ENCODE measurements around the gene PSMD12. TPM values are rescaled to one million over a fixed set of nuclear protein-coding genes. Genes with fewer than 3 reads are reported as not detected.

PSMD12 gene
- total RNA-seq, 1 experiment from 2014 or later: 79.2 TPM

DNA sequence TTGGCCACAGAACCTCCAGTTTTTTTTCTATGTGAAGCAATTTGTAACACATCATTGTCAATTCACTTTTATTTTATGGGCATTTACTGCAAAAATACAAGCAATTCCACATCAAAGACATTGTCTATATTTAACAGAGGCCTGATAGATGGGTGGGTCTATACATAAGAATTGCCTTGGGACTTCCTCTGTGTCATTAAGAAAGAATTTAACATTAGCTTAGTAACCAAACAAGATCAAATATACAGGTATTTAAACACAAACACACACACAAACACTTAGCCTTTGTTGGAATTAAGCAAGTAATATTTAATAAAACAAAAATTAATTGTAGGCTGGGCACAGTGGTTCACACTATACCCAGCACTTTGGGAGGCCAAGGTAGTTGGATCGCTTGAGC, 6.4 kb upstream of the PSMD12 start:
- H3K4me3 Mint-ChIP-seq (ENCODE audit: low read depth, unreplicated experiment): no peak overlapping the region
- H3K36me3 Mint-ChIP-seq (ENCODE audit: insufficient read depth, unreplicated experiment): peaks cover 13% of the 10 kb centered on the region
- no peaks in the 10 kb centered on the region for H3K27me3 Mint-ChIP-seq (ENCODE audit: unreplicated experiment)
- no peak for DNase-seq
- CTCF ChIA-PET: interaction anchor here (0.7 kb wide), 1 partner anchor 48 kb away, joined by 4 read pairs; no protein-coding TSS in a partner anchor
- H3K27ac Mint-ChIP-seq (ENCODE audit: unreplicated experiment): no peak overlapping the region
- no TSS peak for BruUV-seq (replicated peaks)
- H3K9me3 Mint-ChIP-seq (ENCODE audit: low read depth, unreplicated experiment): no peaks in the 10 kb centered on the region
- intact Hi-C loops (cut with micrococcal nuclease; ENCODE audit: unreplicated experiment): no loop called here
- peaks cover 11% of the 10 kb centered on the region for H3K4me1 Mint-ChIP-seq (ENCODE audit: low read depth, unreplicated experiment)
- TF ChIP-seq CTCF (IDR thresholded peaks at IDR 0.05; ENCODE audit: unreplicated experiment): no peak

- Mint-ChIP-seq H3K4me1 (ENCODE audit: low read depth, unreplicated experiment) (peaks cover 6% of the 10 kb centered on the region), H3K27ac (ENCODE audit: unreplicated experiment) (no peak overlapping the region)
- no peak for TF ChIP-seq CTCF (IDR thresholded peaks at IDR 0.05; ENCODE audit: unreplicated experiment)
These were observed 3.3 kb upstream of the PSMD12 start for GRCh38 chr17:67369676-67370075.

DNA sequence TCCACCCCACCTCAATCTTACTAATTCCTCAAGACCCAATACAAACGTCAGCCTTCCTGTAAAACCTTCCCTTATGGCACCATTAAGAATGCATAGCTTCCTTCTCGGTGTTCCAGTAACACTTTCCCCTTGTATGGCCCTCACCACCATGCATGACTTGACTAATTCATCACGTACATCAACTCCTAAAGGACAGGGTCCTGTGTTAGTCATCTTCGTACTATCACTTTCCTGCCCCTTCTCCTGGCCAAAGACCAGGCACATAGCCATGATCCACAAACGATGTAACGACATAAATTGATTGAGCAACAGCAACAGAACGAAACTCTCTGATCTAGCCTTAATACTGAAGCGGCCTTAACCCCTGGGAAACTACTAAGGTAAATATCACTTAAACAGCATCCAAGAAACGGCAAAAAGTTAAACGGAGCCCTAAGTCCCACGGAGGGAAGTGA, 612 bp downstream of the PSMD12 start:
- Mint-ChIP-seq H3K9me3 (ENCODE audit: low read depth, unreplicated experiment) (no peaks in the 10 kb centered on the region), H3K27ac (ENCODE audit: unreplicated experiment) (peak overlapping the region; percentile 89), H3K4me1 (ENCODE audit: low read depth, unreplicated experiment) (peaks cover 5% of the 10 kb centered on the region), H3K27me3 (ENCODE audit: unreplicated experiment) (no peaks in the 10 kb centered on the region), H3K4me3 (ENCODE audit: low read depth, unreplicated experiment) (peak overlapping the region; percentile 95), H3K36me3 (ENCODE audit: insufficient read depth, unreplicated experiment) (peaks cover 56% of the 10 kb centered on the region)
- DNase-seq: no peak
- CTCF ChIA-PET: interaction anchor here (0.5 kb wide), 1 partner anchor 362 kb away, joined by 4 read pairs; no protein-coding TSS in a partner anchor
- BruUV-seq (replicated peaks): no TSS peak
- TF ChIP-seq CTCF (IDR thresholded peaks at IDR 0.05; ENCODE audit: unreplicated experiment): no peak
- intact Hi-C loops (cut with micrococcal nuclease; ENCODE audit: unreplicated experiment): no loop called here

More at GRCh38 chr17:67369676-67370075, 3.3 kb upstream of the PSMD12 start:
- no TSS peak for BruUV-seq (replicated peaks)
- Mint-ChIP-seq H3K4me3 (ENCODE audit: low read depth, unreplicated experiment) (no peak overlapping the region), H3K9me3 (ENCODE audit: low read depth, unreplicated experiment) (no peaks in the 10 kb centered on the region), H3K27me3 (ENCODE audit: unreplicated experiment) (no peaks in the 10 kb centered on the region), H3K36me3 (ENCODE audit: insufficient read depth, unreplicated experiment) (peaks cover 23% of the 10 kb centered on the region)
- intact Hi-C loops (cut with micrococcal nuclease; ENCODE audit: unreplicated experiment): no loop called here
- CTCF ChIA-PET: interaction anchor here (0.6 kb wide), 1 partner anchor 71 kb away, joined by 5 read pairs; no protein-coding TSS in a partner anchor
- DNase-seq: no peak

GRCh38 chr17:67364847-67365737, 1.3 kb downstream of the PSMD12 start:
- Mint-ChIP-seq H3K4me1 (ENCODE audit: low read depth, unreplicated experiment) (peaks cover 12% of the 10 kb centered on the region), H3K36me3 (ENCODE audit: insufficient read depth, unreplicated experiment) (peaks cover 62% of the 10 kb centered on the region), H3K27ac (ENCODE audit: unreplicated experiment) (peak overlapping the region; percentile 89), H3K9me3 (ENCODE audit: low read depth, unreplicated experiment) (no peaks in the 10 kb centered on the region), H3K4me3 (ENCODE audit: low read depth, unreplicated experiment) (peak overlapping the region; percentile 95), H3K27me3 (ENCODE audit: unreplicated experiment) (no peaks in the 10 kb centered on the region)
- intact Hi-C loops (cut with micrococcal nuclease; ENCODE audit: unreplicated experiment): no loop called here
- TF ChIP-seq CTCF (IDR thresholded peaks at IDR 0.05; ENCODE audit: unreplicated experiment): no peak
- DNase-seq: peak; percentile 22
- TSS peak; percentile 78 for BruUV-seq (replicated peaks)
- CTCF ChIA-PET: interaction anchor here (0.7 to 1.5 kb wide), 2 partner anchors 144 to 163 kb away, joined by 3 to 6 read pairs; no protein-coding TSS in a partner anchor
